Measurements from ENCODE around the gene PARP1. TPM values are rescaled to one million over a fixed set of nuclear protein-coding genes. Genes with fewer than 3 reads are reported as not detected.

The PARP1 gene
- 100 to 1,000 TPM; 237 to 242 TPM for total RNA-seq

- H3K9me3 Mint-ChIP-seq (ENCODE audit: low read depth), result no peaks in the 10 kb centered on the region
- peak within 1 kb of the TSS; percentile 94 for H3K27ac Mint-ChIP-seq
- peaks cover 42% of the 10 kb centered on the region for H3K4me1 Mint-ChIP-seq
- ChIA-PET CTCF (interaction anchor here (0.6 to 3.2 kb wide), 30 partner anchors 9 to 388 kb away, joined by 3 to 18 read pairs (median 4); partner anchors contain the start of genes ACBD3 and LIN9), POLR2A (interaction anchor here (0.6 to 1.3 kb wide), 7 partner anchors 18 to 1422 kb away, joined by 3 to 7 read pairs (median 3); partner anchors contain the start of genes LIN9 and ZNF678)
- ATAC-seq, result peak; percentile 94
- peaks cover 11% of the 10 kb centered on the region for H3K36me3 Mint-ChIP-seq (ENCODE audit: low read depth)
- intact Hi-C loops (cut with DNase I, micrococcal nuclease), result loop anchor here (1.0 to 10.0 kb wide), 14 partner anchors 18 to 1757 kb away; partner anchors contain the start of genes H3-3A (in 2 of the 2), ACBD3 (in 1 of the 2), C1orf35 (in 1 of the 2) and COQ8A (in 1 of the 2)
- peak; percentile 93 for DNase-seq
- no peaks in the 10 kb centered on the region for H3K27me3 Mint-ChIP-seq
- peak within 1 kb of the TSS; percentile 88 for H3K4me3 Mint-ChIP-seq
Measured at GRCh38 chr1:226407497-226408284, at the start of gene PARP1. Gene PARP1 (minus strand): TSS chr1:226408093. CDS start chr1:226407929, 164 bp downstream.

DNA sequence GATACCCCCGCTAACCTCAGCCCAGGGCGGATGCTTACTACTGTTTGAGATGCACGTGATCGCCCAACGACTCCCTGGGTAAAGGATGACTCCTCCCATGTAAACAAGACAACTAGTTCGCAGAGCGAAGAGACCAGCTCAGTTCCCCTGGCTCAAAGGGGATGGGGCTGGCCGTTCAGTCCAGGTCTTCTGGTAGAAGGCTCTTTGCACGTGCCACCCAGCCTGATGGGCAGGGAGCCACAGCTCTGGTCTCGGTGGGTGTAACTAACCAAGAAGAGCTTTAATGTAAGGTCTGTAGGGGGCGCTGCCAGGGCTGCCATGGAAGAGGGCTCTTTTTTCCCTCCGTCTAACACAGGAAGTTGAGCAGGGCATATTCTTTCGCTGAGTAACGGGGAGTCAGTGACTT is 49.4 kb upstream of the PARP1 start:
- ChIA-PET POLR2A (no interaction called here), CTCF (interaction anchor here (0.5 to 2.3 kb wide), 12 partner anchors 8 to 371 kb away, joined by 3 to 14 read pairs (median 4); partner anchors contain the start of gene PARP1)
- H3K36me3 Mint-ChIP-seq (ENCODE audit: low read depth), result no peaks in the 10 kb centered on the region
- H3K27ac Mint-ChIP-seq, result peak overlapping the region; percentile 76
- ATAC-seq (peak; percentile 93), DNase-seq (peak; percentile 79)
- H3K4me3 Mint-ChIP-seq, result peak overlapping the region; percentile 55
- intact Hi-C loops (cut with DNase I, micrococcal nuclease), result no loop called here
- H3K9me3 Mint-ChIP-seq (ENCODE audit: low read depth), result no peaks in the 10 kb centered on the region
- no peaks in the 10 kb centered on the region for H3K27me3 Mint-ChIP-seq
- peaks cover 12% of the 10 kb centered on the region for H3K4me1 Mint-ChIP-seq

GRCh38 chr1:226455843-226456242 is 48.0 kb upstream of the PARP1 start:
- no peaks in the 10 kb centered on the region for H3K9me3 Mint-ChIP-seq (ENCODE audit: low read depth)
- POLR2A ChIA-PET, result no interaction called here
- ATAC-seq (no peak), DNase-seq (no peak)
- no peak overlapping the region for H3K27ac Mint-ChIP-seq
- H3K27me3 Mint-ChIP-seq, result no peaks in the 10 kb centered on the region
- H3K4me3 Mint-ChIP-seq, result no peak overlapping the region
- peaks cover 12% of the 10 kb centered on the region for H3K4me1 Mint-ChIP-seq
- CTCF ChIA-PET, result interaction anchor here (0.7 kb wide), 1 partner anchor 11 kb away, joined by 3 read pairs; no protein-coding TSS in a partner anchor
- intact Hi-C loops (cut with DNase I, micrococcal nuclease), result no loop called here
- no peaks in the 10 kb centered on the region for H3K36me3 Mint-ChIP-seq (ENCODE audit: low read depth)

DNA sequence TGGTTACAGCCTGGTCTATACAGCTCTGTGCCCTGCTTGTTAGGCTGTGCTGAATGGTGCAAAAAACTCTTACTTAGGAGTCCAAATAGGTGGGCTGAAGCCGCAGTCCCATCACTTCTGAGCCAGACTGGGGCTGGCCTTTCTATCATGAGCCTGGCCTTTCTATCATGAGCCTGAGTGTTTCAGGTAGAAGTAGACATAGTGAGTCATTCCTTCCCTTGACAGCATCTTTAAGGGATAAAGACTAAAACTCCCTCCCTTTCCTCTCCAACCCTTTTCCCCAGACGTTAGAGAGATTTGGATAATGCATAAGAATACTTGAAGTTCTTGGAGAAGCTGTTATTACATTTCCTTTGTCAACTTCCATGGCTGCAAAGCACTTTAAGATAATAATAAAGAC is 46.5 kb upstream of the PARP1 start:
- Mint-ChIP-seq H3K36me3 (ENCODE audit: low read depth) (no peaks in the 10 kb centered on the region), H3K27ac (no peak overlapping the region), H3K9me3 (ENCODE audit: low read depth) (no peaks in the 10 kb centered on the region), H3K4me3 (no peak overlapping the region), H3K4me1 (peaks cover 12% of the 10 kb centered on the region), H3K27me3 (no peaks in the 10 kb centered on the region)
- intact Hi-C loops (cut with DNase I, micrococcal nuclease), result no loop called here
- ChIA-PET CTCF (no interaction called here), POLR2A (no interaction called here)
- DNase-seq (no peak), ATAC-seq (no peak)

GRCh38 chr1:226453015-226453704 is 45.3 kb upstream of the PARP1 start:
- H3K9me3 Mint-ChIP-seq (ENCODE audit: low read depth), result no peaks in the 10 kb centered on the region
- no peak for ATAC-seq
- CTCF ChIA-PET, result interaction anchor here (0.6 kb wide), 1 partner anchor 818 kb away, joined by 3 read pairs; no protein-coding TSS in a partner anchor
- intact Hi-C loops (cut with DNase I, micrococcal nuclease), result no loop called here
- H3K4me3 Mint-ChIP-seq, result no peak overlapping the region
- H3K27ac Mint-ChIP-seq, result no peak overlapping the region
- peaks cover 12% of the 10 kb centered on the region for H3K4me1 Mint-ChIP-seq
- DNase-seq, result no peak
- no peaks in the 10 kb centered on the region for H3K27me3 Mint-ChIP-seq
- POLR2A ChIA-PET, result no interaction called here
- no peaks in the 10 kb centered on the region for H3K36me3 Mint-ChIP-seq (ENCODE audit: low read depth)

GRCh38 chr1:226450688-226451087 is 42.8 kb upstream of the PARP1 start:
- no peak for ATAC-seq
- H3K36me3 Mint-ChIP-seq (ENCODE audit: low read depth), result no peaks in the 10 kb centered on the region
- intact Hi-C loops (cut with DNase I, micrococcal nuclease), result no loop called here

GRCh38 chr1:226449823-226450222 is 41.9 kb upstream of the PARP1 start:
- POLR2A ChIA-PET, result no interaction called here
- Mint-ChIP-seq H3K9me3 (ENCODE audit: low read depth) (no peaks in the 10 kb centered on the region), H3K27me3 (no peaks in the 10 kb centered on the region), H3K4me1 (peaks cover 17% of the 10 kb centered on the region), H3K4me3 (no peak overlapping the region), H3K27ac (no peak overlapping the region), H3K36me3 (ENCODE audit: low read depth) (no peaks in the 10 kb centered on the region)
- CTCF ChIA-PET, result no interaction called here
- ATAC-seq (no peak), DNase-seq (no peak)
- intact Hi-C loops (cut with DNase I, micrococcal nuclease), result no loop called here

More at GRCh38 chr1:226450688-226451087, 42.8 kb upstream of the PARP1 start:
- no peaks in the 10 kb centered on the region for H3K27me3 Mint-ChIP-seq
- H3K4me3 Mint-ChIP-seq, result no peak overlapping the region
- DNase-seq, result no peak
- no peaks in the 10 kb centered on the region for H3K9me3 Mint-ChIP-seq (ENCODE audit: low read depth)
- CTCF ChIA-PET, result no interaction called here
- no peak overlapping the region for H3K27ac Mint-ChIP-seq
- POLR2A ChIA-PET, result no interaction called here
- peaks cover 8% of the 10 kb centered on the region for H3K4me1 Mint-ChIP-seq

DNA sequence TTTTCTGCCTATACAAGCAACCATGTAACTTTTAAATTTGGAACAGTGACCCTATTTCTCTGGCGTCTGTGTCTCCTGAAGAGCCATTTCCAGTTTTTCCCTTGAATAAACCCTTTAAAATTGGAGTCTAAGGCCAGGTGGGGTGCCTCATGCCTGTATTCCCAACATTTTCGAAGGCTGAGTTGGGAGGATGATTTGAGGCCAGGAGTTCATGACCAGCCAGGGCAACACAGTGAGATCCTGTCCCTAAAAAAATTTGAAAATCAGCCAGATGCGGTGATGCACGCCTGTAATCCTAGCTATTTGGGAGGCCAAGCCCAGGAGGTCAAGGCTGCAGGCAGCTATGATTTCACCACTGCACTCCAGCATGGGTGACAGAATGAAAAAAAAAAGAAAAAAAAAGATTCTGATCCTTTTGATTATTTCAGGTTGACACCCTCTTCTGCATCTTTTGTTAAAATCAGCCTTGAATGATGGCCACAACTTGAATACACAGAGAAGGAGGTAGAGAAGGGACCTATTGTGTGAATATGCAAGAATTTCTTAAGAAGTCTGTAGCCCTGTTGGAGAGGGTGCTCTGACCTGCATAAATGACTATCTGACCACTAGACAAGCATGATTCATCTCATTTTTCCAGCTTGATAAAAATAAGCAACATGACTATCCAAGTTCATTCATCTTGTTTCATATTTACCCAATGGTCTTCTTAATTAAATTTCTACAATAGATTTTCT is 40.2 kb upstream of the PARP1 start:
- DNase-seq (no peak), ATAC-seq (no peak)
- Mint-ChIP-seq H3K4me3 (no peak overlapping the region), H3K27ac (no peak overlapping the region), H3K9me3 (ENCODE audit: low read depth) (no peaks in the 10 kb centered on the region), H3K36me3 (ENCODE audit: low read depth) (no peaks in the 10 kb centered on the region), H3K27me3 (no peaks in the 10 kb centered on the region), H3K4me1 (peaks cover 32% of the 10 kb centered on the region)
- POLR2A ChIA-PET, result no interaction called here
- CTCF ChIA-PET, result interaction anchor here (1.5 kb wide), 1 partner anchor 40 kb away, joined by 4 read pairs; the partner anchor contains the start of gene PARP1
- intact Hi-C loops (cut with DNase I, micrococcal nuclease), result no loop called here

- ATAC-seq, result no peak
- Mint-ChIP-seq H3K4me3 (no peak overlapping the region), H3K27ac (peak overlapping the region; percentile 55), H3K36me3 (ENCODE audit: low read depth) (no peaks in the 10 kb centered on the region), H3K27me3 (no peaks in the 10 kb centered on the region), H3K9me3 (ENCODE audit: low read depth) (no peaks in the 10 kb centered on the region), H3K4me1 (peaks cover 32% of the 10 kb centered on the region)
- CTCF ChIA-PET, result interaction anchor here (0.6 to 0.9 kb wide), 7 partner anchors 21 to 1320 kb away, joined by 3 read pairs; no protein-coding TSS in a partner anchor
- intact Hi-C loops (cut with DNase I, micrococcal nuclease), result no loop called here
- POLR2A ChIA-PET, result no interaction called here
- DNase-seq, result no peak
Measured at GRCh38 chr1:226446094-226446493, 38.2 kb upstream of the PARP1 start.

DNA sequence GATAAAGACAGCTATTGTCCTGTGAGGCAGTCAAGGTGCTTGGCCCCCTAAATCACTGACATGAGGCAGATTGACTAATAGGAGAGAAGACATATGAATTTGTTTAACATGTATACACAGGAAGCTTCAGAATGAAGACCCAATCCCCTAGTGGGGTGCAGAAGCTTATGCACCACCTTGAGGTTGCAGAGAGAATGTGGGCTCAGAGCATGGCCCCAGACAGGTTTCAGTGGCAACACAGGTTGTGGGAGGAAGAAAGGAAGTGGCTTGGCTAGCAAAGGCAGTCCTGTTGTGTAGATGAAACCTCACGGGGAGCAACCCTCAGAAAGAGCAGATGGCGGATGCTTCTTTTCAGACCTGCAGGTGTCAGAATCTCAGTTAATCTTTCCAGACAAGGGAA is 37.0 kb upstream of the PARP1 start:
- DNase-seq (peak; percentile 77), ATAC-seq (peak; percentile 99)
- intact Hi-C loops (cut with DNase I, micrococcal nuclease), result loop anchor here in 1 of 2 experiments (2.0 kb wide), 1 partner anchor 38 kb away; no protein-coding TSS in a partner anchor
- H3K27me3 Mint-ChIP-seq, result no peaks in the 10 kb centered on the region
- H3K36me3 Mint-ChIP-seq (ENCODE audit: low read depth), result no peaks in the 10 kb centered on the region
- H3K9me3 Mint-ChIP-seq (ENCODE audit: low read depth), result no peaks in the 10 kb centered on the region
- ChIA-PET POLR2A (interaction anchor here (1.1 kb wide), 1 partner anchor 19 kb away, joined by 6 read pairs; no protein-coding TSS in a partner anchor), CTCF (interaction anchor here (0.5 to 1.8 kb wide), 11 partner anchors 8 to 405 kb away, joined by 3 to 15 read pairs (median 5); partner anchors contain the start of gene PARP1)
- H3K27ac Mint-ChIP-seq, result no peak overlapping the region
- H3K4me3 Mint-ChIP-seq, result no peak overlapping the region
- H3K4me1 Mint-ChIP-seq, result peaks cover 32% of the 10 kb centered on the region

DNA sequence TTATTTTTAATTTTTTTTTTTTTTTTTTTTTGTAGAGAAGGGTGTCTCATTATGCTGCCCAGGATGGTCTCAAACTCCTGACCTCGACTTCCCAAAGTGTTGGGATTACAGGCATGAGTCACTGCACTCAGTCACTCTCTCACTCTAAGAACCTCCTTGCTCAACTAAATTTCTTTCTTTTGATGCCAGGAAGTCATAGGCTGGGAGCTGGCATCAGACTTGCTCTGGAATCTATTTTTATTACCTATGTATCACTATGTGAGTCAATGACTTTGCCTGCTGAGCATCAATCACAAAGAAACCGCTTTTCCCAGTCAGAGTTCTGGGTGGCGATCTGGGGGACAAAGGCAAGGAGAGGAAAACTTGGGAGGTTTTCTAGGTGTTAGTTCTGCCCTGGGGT is 35.5 kb upstream of the PARP1 start:
- Mint-ChIP-seq H3K36me3 (ENCODE audit: low read depth) (no peaks in the 10 kb centered on the region), H3K27me3 (no peaks in the 10 kb centered on the region), H3K27ac (no peak overlapping the region), H3K4me3 (no peak overlapping the region), H3K9me3 (ENCODE audit: low read depth) (no peaks in the 10 kb centered on the region), H3K4me1 (peaks cover 32% of the 10 kb centered on the region)
- DNase-seq, result no peak
- ATAC-seq, result no peak
- ChIA-PET POLR2A (no interaction called here), CTCF (interaction anchor here (1.0 to 1.8 kb wide), 4 partner anchors 14 to 35 kb away, joined by 3 to 15 read pairs (median 10); partner anchors contain the start of gene PARP1)
- intact Hi-C loops (cut with DNase I, micrococcal nuclease), result no loop called here

Data from activated CD4-positive, alpha-beta T cell treated with anti-CD3 and anti-CD28 coated beads for 36 hours (primary cell).